ENCODE data around the gene TGFB2.

Gene TGFB2

GRCh38 chr1:218355278-218355677 is 10.1 kb downstream of the TGFB2 start:
- H4K20me1 ChIP-seq: no peaks in the 10 kb centered on the region
- peaks cover 32% of the 10 kb centered on the region for H3K4me1 ChIP-seq
- no peak overlapping the region for H3K4me3 ChIP-seq
- TF ChIP-seq Cebpa-rat (IDR thresholded peaks at IDR 0.05): no peak
- no peaks in the 10 kb centered on the region for H3K9me3 ChIP-seq
- no peak overlapping the region for H3K9ac ChIP-seq
- H3K36me3 ChIP-seq: no peaks in the 10 kb centered on the region
- H3K27ac ChIP-seq: no peak overlapping the region
- peaks cover 4% of the 10 kb centered on the region; the same call in 1 of the 2 replicates for H3K27me3 ChIP-seq
- no peak overlapping the region for H3K4me2 ChIP-seq

- Histone ChIP-seq H3K4me1 (peaks cover 16% of the 10 kb centered on the region; the same call in 1 of the 2 replicates), H3K4me2 (no peak overlapping the region), H3K9ac (no peak overlapping the region), H3K27me3 (no peaks in the 10 kb centered on the region), H3K4me3 (no peak overlapping the region), H4K20me1 (no peaks in the 10 kb centered on the region), H3K9me3 (no peaks in the 10 kb centered on the region), H3K27ac (no peak overlapping the region), H3K36me3 (no peaks in the 10 kb centered on the region)
- TF ChIP-seq Cebpa-rat (IDR thresholded peaks at IDR 0.05): no peak
These were observed 12.2 kb downstream of the TGFB2 start for GRCh38 chr1:218357211-218357892.

- no peak overlapping the region for H3K9ac ChIP-seq
- no peaks in the 10 kb centered on the region for H3K36me3 ChIP-seq
- no peaks in the 10 kb centered on the region for H3K27me3 ChIP-seq
- H3K4me2 ChIP-seq: no peak overlapping the region
- no peaks in the 10 kb centered on the region for H3K9me3 ChIP-seq
- no peaks in the 10 kb centered on the region for H4K20me1 ChIP-seq
- TF ChIP-seq Cebpa-rat (IDR thresholded peaks at IDR 0.05): no peak
- H3K27ac ChIP-seq: no peak overlapping the region
- no peak overlapping the region for H3K4me3 ChIP-seq
- H3K4me1 ChIP-seq: peaks cover 11% of the 10 kb centered on the region; the same call in 1 of the 2 replicates
These were observed 12.7 kb downstream of the TGFB2 start for GRCh38 chr1:218357893-218358232.

- Histone ChIP-seq H3K27me3 (no peaks in the 10 kb centered on the region), H3K9me3 (no peaks in the 10 kb centered on the region), H3K9ac (no peak overlapping the region), H3K36me3 (no peaks in the 10 kb centered on the region), H3K27ac (no peak overlapping the region), H3K4me3 (no peak overlapping the region), H3K4me1 (peaks cover 9% of the 10 kb centered on the region), H4K20me1 (no peaks in the 10 kb centered on the region), H3K4me2 (no peak overlapping the region)
- TF ChIP-seq Cebpa-rat (IDR thresholded peaks at IDR 0.05): no peak
These were observed 16.3 kb downstream of the TGFB2 start for GRCh38 chr1:218361298-218362065.

- no peak overlapping the region for H3K4me2 ChIP-seq
- H3K27me3 ChIP-seq: no peaks in the 10 kb centered on the region
- H3K9ac ChIP-seq: no peak overlapping the region
- no peak overlapping the region for H3K27ac ChIP-seq
- H3K4me1 ChIP-seq: peaks cover 17% of the 10 kb centered on the region
- H3K36me3 ChIP-seq: no peaks in the 10 kb centered on the region
- no peaks in the 10 kb centered on the region for H3K9me3 ChIP-seq
- H4K20me1 ChIP-seq: no peaks in the 10 kb centered on the region
- no peak overlapping the region for H3K4me3 ChIP-seq
- TF ChIP-seq Cebpa-rat (IDR thresholded peaks at IDR 0.05): no peak
These were observed 17.4 kb downstream of the TGFB2 start for GRCh38 chr1:218362418-218363076.

GRCh38 chr1:218363141-218363540 is 18.0 kb downstream of the TGFB2 start:
- H4K20me1 ChIP-seq: no peaks in the 10 kb centered on the region
- H3K9me3 ChIP-seq: no peaks in the 10 kb centered on the region
- H3K27ac ChIP-seq: no peak overlapping the region
- no peak overlapping the region for H3K9ac ChIP-seq
- H3K36me3 ChIP-seq: no peaks in the 10 kb centered on the region
- peaks cover 17% of the 10 kb centered on the region for H3K4me1 ChIP-seq
- no peak overlapping the region for H3K4me3 ChIP-seq
- no peak overlapping the region for H3K4me2 ChIP-seq
- TF ChIP-seq Cebpa-rat (IDR thresholded peaks at IDR 0.05): no peak
- no peaks in the 10 kb centered on the region for H3K27me3 ChIP-seq

GRCh38 chr1:218364028-218364710 is 19.0 kb downstream of the TGFB2 start:
- no peak overlapping the region for H3K27ac ChIP-seq
- no peaks in the 10 kb centered on the region for H4K20me1 ChIP-seq
- H3K9ac ChIP-seq: no peak overlapping the region
- H3K4me1 ChIP-seq: peaks cover 17% of the 10 kb centered on the region
- H3K9me3 ChIP-seq: no peaks in the 10 kb centered on the region
- no peaks in the 10 kb centered on the region for H3K36me3 ChIP-seq
- no peak overlapping the region for H3K4me3 ChIP-seq
- no peaks in the 10 kb centered on the region for H3K27me3 ChIP-seq
- H3K4me2 ChIP-seq: no peak overlapping the region
- TF ChIP-seq Cebpa-rat (IDR thresholded peaks at IDR 0.05): no peak

- Histone ChIP-seq H3K9me3 (no peaks in the 10 kb centered on the region), H3K27me3 (no peaks in the 10 kb centered on the region), H3K36me3 (no peaks in the 10 kb centered on the region), H3K9ac (no peak overlapping the region), H3K4me1 (peaks cover 17% of the 10 kb centered on the region), H3K4me3 (no peak overlapping the region), H3K27ac (no peak overlapping the region), H3K4me2 (no peak overlapping the region), H4K20me1 (no peaks in the 10 kb centered on the region)
- TF ChIP-seq Cebpa-rat (IDR thresholded peaks at IDR 0.05): no peak
These were observed 20.3 kb downstream of the TGFB2 start for GRCh38 chr1:218365226-218365999.

Data from BLaER1 (cell line).